NCI-H524 treated with DMSO at 0.1 percent for 48 hours (cell line): Measurements from ENCODE around the gene ZSWIM4.

Source experiments
- DNase-seq: peaks from one replicate; lab custom pipeline; 2025; lab: John Stamatoyannopoulos, UW

ZSWIM4 gene

DNA sequence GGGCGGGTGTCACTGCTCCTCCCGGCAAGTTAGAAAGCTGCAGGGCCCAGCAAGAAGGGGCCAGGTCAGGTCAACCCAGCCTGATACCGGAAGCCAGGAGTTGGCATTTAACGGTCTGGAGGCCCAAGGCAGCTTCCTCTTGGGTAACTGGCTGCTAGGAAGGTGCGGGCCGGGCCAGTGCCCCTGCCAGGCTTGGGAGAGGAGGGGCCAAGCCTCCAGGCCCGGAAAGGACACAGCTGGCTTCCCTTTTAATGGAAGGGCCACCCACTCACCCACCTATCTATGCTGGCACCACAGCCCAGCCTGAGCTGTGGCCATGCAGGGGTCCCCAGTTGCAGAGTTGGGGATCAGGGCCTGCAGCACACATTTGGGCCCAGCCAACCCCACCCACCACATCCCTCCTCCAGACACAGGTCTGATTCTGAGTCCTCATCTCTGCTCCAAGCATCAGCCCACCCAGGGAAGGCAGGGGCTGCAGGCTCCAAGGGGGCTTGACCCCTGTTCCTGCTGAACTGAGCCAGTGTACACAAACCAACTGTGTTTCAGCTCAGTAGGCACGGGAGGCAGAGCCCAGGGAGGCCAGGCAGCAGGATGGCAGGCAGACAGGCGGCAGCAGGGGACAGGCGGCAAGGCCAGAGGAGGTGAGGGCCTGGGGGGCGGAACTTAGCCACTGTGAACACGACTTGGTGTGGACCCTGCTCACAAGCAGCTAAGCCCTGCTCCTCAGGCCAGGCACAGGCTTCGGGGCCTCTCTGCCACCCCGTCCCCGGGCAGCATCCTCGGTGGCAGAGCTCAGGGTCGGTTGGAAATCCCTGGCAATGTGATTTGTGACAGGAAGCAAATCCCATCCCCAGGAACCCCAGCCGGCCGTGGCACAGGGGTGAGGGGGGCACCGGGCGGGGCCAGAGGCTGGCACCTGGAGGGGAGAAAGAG is 40.8 kb downstream of the ZSWIM4 start:
- DNase-seq, result no peak

DNA sequence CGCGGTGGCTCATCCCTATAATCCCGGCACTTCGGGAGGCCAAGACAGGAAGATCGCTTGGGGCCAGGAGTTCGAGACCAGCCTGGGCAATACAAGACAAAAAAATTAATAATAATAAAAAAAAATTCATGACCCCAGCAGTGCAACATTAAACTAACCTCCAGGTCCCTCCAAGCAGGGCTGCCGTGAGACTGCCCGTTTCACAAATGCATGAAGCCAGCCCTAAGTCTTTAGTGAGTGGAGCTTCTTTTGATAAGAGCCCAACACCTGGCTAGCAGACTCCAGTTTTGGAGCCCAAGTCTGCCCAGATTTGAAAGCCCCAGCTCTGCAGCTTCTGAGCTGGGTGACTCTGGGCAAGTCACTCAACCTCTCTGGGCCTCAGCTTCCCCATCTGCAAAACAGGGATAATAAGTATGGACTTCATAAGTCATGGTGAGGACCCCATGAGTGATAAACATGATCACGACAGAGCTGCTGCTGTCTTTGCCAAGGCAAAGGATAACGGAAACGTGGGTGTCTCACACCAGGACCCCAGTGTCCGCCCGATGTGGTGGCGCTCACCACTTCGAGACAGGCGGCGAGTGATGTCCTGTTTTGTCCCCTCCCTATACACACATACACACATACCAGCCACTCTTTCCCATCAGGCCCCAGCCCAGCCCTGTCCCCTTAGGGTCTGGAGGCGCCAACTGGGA is 43.3 kb downstream of the ZSWIM4 start:
- DNase-seq, result no peak

DNA sequence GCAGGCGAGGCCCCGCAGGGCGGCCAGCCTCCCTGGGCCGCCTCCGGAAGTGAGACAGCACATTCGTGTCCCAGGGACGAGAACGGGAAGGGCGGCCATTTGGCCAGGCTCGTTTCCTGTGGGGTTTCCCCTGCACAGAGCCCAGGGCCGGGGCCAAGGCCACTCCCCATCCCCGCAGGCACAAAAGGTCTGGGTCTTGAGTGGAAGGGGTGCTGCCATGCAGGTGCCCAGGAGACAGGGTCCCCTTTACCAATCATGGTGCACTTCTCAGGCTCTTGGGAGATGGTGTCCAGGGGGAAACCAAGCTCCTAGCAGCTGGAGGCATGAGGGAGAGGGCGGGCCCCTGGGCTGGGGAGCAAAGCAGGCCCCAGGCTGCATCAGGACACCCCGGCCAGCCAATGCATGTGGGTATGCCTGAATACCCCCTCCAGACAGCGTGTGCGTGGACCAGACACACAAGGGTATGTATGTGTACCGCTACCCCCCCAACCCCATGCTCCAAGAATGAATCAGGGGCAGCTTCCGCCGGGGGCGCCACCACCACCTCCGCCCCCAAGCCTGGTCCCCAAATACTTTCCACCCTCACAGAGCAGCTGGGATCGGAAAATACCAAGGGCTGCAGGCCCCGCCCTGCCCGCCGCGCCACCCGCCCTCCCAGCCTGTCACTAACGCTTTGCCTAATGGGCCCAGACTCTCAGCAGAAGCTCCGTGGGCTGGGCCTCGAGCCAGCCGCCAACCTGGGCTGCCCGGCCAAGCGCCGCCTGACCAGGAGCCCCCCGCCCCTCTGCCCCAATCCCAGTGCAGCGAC is 44.1 kb downstream of the ZSWIM4 start:
- no peak for DNase-seq

DNA sequence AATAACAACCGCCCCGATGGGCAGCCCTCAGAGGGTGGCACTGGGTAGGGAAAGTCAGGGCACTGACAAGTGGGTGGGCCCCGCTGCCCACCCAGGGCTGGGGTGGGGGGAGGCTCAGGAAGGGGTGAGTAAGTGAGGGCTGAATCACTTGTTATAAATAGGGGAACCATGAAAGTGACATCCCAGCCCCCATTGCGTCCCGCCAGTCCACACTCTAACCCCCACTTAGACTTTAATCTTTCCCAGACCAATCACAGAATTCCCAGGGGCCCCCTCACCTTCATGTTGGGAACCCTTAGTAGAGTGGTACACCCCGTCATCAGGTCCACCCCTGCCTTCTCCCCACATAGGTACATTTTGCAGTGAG is 44.7 kb downstream of the ZSWIM4 start:
- DNase-seq, result no peak

DNA sequence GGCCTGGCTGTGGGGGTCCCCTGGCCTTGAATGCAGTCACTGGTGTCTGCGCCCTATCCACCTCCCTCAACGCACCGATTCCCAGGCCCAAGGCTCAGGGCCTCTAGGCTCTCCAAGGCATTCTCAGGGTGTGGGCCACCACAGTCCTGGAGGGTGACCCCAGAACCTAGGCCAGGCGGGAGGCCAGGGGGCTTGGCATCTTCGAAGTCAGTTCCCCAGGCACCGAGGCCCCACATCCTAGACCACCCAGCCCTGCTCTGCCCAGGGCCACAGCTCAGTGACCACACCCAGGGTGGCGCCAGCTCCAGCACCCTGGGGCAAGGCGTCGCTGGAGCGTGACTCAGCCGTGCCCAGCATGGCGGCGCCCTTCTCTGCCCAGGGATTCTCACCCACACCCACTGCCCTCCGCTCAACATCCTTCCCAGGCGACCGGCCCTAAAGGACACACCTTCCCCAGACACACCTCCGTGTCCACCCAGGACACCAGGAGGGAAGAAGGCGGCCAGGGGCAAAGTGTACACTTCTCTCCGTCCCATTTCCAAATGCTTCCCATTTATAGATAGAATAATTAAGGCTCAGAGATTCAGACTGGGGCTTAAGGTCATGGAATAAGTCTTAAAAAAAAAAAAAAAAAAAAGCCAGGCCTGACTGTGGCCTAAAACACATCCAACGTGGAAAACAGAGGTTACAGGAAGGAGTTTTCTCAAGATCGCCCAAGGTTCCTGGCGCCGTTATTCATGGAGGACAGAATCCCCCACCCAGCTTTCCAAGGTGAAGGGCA is 45.3 kb downstream of the ZSWIM4 start:
- no peak for DNase-seq

DNA sequence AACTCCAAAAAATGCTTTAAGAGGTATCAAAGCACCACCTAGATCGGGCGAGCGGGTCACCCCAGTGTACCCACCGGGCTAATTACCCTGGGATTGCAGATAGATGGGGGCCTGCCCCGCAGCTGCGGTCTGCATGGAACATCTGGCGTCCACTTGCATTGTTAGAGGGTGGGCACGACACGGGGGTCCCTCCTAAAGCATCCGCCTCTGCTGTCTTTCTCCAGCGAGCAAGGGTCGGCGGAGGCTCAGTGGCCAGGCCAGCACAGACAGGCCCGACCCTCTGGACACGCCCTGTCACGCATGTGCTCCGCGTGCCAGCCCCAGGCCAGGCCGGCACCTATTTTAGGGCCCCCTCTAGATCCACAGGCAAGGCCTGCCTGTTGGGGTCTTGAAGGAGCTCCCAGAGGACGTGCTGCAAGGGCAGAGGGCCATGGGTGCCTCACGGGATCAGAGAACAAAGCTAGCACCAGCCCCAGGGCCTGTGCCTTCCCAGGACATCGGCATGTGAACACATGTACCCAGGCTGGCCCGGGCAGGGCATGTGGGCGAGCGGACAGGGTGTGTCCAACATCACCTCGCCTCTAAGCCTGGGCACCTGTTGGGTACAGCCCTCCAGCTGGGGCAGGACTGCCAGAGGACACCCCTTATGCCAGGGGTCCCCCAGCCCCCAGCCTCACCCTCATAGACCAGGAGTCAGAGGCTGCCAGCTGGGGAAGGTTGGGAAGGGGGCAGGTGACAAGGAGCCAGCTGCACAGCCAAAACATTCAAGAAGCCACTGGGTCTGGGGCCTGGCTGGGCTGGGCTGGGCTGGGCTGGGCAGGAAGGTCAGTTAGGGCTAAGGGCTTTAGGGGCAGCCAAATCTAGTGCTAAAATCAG is 46.1 kb downstream of the ZSWIM4 start:
- DNase-seq, result no peak

DNA sequence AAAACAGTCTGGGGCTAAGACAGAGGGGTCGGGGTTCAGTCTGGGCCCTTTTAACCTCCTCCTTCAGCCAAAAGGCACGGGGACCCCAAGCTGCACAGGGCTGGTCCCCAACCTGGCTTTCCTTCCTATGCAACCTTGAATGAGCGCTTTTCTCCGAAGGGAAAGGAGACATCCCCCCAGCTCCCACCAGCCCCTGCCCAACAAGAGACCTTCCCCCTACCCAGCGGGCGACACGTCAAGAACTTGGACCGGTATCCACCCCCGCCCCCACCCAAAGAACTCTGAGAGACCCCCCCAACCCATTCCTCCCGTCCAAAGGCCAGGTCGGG is 46.7 kb downstream of the ZSWIM4 start:
- DNase-seq, result no peak

DNA sequence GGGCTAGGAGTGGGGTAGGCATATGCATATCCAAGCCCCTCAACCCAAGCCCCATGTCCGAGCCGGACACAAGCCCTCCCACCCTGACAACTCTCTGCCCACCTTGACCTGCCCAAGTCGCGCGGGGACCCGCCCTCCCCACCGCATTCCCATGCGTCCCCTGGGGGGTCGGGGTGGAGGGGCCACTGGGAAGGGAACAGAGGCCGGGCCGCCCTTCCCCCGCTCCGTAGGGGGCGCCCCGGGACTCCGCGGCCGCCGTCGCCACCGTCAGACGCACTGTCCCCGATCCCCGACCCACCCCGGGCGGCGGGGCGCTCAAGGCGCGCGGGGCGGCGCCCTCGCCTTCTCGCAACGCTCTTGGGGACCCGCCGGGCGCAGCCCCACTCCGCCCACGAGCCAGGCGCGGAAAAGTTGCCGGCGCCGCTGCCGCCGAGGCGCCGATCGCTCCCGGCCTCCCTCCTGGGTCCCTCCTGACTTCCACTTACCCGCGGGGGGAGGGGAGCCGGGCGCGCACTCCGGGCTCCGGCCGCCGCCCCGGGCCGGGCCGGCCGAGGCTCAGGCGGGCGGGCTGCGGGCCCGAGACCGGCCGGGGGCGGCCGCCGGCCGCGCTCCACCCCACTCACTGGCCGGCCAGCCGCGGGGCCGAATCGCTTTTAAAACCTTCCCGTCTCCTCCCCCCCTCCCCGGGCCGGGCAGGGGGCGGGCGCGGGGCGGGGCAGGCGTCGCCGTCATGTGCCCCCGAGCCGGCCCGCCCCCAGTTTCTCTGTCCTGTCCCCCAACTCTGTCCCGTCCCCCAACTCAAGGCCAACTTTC is 47.3 kb downstream of the ZSWIM4 start:
- DNase-seq, result no peak

DNA sequence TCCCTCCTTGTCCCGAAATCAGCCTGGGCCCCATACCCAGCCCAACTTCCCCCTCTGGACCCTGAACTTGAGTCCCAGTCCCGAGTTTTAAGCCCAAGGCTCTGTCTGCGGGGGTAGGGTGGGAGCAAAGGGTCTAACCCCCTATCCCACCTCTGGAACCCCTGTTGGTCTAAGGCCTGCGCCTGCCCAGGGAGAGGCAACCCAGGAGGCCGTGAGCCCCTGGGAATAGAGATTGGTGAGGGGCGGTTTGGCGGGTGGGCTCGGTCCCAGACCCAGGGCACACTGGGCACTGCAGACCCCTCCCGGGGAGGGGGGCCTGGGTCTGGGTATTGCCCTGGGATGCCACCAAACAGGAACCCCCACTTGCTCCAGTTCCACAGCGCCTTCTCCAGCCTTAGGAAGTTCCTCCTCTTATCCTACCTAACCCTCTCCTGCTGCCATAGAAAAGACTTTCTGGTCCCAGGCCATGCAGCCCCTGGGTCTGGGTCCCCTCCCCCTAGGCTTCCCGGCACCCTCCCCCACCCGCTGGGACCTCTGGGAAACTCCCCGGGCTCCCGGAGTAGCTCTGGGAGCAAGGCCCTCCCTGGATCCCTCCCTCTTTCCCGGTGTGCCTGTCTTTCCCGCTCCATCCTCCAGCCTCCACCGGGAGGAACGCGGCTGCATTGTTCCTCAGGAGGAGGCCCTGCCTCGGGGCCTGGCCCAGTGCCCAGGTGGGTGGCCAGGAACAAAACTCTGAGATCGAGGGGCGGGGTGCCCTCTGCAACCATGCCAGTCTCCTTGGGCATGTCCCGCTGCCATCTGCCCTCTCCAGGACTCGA is 48.1 kb downstream of the ZSWIM4 start:
- no peak for DNase-seq

DNA sequence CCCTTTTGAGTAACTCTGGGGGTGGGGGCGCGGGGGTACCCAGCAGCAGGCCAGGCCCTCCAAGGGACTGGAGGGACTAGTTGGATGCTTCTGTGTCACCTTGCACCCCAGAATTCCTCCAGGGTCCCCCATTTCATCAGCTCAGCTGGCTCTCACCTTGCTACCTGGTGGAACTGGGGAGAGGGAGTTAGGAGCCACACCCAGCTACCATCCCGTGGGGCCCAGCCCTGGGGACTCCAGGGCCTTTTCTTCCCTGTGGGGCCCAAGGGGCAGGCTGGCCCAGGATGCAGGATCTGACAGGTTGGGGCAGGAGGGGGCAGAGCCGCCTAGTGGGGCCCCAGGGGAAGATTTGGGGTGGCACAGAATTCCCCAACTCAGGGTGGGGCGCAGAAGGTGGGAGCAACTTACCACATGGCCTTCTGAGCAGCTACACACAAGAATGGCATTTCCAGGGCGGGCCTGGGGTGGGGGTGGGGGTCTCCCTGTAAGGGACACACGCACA is 48.9 kb downstream of the ZSWIM4 start:
- DNase-seq, result no peak

DNA sequence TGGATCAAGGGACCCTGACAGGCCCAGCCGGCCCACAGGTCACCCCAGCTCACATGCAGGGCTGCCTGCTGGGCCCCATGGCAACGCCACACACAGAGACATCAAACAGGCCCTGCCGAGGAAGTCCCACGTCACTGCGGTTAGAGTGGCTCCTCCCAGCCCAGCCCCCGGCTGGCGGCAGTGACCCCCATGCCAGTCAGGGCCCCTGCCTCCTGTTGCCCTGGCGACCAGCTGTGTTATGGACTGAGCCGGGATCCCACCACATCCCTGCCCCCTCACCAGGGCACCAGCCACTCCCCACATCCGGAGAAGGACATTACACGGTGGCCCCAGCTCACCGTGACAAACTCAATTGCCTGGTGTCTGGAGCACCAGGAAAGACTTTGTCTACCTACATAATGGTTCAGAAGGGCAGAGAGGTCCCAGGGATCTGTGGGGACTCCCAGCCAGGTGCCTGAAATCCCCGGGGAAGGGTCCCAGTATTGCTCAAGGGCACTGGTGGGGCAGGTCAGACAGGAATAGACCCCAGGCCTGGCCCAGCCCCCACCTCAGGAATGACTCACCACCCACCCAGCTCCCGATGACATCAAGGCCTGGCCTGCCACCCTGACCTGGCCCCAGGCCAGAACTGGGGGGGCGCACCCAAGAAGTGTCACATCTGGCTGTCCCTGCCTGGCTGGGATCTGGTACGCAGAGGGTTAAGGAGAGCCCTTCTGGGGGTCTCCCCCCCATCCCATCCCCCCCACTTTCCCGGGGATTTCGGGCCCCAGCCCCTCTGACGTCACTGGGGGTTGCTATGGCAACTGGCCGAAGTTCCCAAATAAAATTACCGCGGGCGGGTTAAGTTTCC is 51.5 kb downstream of the ZSWIM4 start:
- no peak for DNase-seq

DNA sequence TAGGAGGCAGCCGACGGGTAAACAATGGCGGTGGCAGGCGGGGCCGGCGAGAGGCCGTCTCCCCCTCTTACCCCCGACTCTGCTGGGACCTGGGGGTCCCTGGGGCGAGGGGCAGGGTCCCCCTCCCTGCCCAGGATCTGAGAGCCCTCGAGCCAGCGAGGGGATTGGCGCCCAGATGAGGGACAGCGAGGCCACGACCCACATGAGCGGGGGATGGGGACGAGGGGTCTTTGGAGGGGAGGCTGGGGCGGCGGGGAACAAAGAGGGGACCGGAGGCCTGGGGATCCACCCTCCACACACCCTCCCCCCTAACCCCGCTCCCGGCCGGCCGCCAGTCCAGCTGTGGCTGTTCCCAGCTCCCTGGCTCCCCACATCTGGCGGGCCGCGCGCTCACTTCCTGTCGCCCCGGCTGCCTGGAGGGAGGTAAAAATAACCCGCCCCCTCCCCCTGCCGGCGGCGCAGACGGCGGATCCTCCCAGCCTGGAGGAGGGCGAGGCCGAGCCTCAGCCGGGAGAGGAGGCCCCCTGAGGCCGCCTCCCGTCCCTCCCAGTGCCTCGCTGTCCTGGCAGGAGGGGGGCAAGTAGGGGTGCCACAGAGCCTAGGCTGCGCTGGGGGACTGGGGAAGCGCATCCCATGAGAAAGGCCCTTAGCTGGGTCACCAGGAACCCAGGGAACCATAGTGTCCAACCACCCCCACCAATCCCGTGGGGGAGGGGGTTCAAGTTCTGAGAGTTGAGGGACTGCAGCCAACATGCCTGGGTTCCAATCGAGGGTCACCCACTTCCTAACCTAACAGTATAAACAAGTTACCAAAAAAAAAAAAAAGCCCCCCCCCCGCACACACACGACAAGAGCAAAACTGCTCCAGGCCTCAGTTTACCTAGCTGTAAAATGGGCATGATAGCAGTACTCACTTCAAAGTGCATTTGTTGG is 52.4 kb downstream of the ZSWIM4 start:
- no peak for DNase-seq

DNA sequence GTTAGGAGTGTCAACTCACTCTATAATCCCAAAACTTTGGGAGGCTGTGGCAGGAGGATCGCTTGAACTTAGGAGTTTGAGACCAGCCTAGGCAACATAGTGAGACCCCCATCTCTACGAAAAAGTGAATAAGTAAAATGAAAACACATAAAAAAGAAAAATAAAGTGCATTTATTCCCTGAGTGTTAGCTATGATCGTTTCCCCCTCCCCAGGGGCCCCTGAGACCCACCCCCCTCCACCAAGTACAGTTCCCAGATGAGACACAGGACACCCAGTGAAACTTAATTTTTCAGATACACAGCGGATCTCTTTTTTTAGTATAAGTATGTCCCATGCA is 53.1 kb downstream of the ZSWIM4 start:
- DNase-seq, result no peak

DNA sequence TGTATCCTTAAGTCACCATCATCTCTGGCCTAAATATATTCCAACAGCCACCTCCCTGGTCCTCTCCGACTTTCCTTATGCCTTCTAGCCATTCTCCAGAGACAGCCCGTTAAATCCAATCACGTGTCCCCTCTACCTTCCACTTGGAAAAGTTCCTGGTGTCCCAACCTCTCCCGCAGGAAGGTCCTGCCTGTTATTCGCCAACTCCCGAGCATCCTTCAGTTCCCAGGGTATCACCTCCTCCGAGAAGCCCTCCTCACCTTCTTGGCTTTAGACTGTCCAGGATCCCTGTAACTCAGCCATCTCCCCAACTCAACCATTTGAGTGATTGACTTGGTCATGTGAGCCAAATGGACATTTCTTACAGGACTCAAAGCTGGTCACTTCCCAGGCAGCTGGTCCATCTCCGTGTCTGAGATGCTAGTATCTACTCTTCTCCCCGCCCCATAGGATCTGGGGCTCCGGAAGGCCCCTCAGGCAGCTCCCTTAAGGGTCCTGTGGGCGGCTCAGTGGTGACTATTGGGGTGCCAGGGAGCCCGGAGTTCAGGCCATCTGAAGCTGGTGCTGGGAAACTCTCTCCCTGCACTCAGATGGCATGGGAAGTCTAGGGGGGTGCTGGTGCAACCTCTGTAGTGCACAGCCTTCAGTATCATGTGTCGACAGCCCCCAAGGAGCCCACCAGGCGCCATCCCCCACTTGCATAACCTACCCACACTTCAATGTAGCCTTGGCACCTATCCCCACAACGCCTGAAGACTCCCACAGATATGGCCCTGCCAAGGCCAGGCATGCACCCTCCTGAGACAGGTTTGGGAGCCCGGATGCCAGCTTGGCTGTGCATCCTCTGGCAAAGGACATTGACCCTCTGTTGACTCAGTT is 53.8 kb downstream of the ZSWIM4 start:
- DNase-seq, result no peak

DNA sequence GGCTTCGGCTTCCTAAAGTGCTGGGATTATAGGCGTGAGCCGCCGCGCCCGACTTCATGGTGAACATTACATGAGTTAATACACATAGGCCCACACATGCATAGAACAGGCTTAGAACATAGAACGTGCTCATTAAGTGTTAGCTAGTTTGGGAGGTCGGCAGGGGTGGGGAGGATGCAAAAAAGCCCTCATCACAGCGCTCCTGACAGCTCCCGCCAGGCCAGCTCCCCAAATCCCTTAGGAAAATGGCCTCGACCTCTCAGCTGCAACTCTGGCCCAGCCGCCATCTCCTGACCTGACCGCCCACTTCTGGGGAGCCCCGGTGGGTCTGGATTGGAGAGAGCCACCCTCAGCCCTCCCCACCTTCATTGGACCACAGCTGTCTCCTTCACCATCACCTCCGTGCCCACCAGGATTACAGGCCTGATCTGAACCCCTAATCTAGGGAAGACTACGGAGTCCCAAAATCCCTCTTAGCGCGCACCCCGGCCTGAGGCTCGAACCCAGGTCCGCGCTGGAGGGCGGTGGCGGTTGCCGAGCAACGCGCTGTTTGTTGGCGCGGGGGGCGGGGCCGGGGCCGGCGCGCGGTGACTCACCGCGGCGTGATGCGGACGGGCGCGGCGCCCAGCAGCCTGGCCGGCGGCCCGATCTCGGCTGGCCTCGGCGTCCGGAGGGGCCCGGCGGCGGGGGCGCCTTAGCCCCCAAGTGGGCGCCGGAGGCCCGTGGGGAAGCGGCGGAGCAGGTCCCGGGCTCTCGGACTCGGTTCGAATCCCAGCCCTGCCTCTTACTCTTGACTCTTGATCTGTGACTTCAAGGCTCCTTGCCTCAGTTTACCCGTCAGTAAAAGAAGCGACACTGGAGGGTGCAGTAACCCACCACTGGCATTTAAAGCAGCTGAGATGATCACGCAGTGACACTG is 55.0 kb downstream of the ZSWIM4 start:
- no peak for DNase-seq
